Choroid plexus epithelial cell (primary cell): ENCODE measurements around the gene SRRM3.

ENCODE experiments used
- DNase-seq: peaks from one replicate; pipeline ENCODE4 v3.0.0-alpha.2; 2010; ENCODE audit warnings: low read depth
- H3K4me3 ChIP-seq: 2 replicates; pipeline ENCODE4 v1.5.1; 2011; ENCODE audit warnings: low read depth, mild to moderate bottlenecking, control low read depth, low read length, moderate library complexity
- TF ChIP-seq, protein P1 (sequence below): conservative IDR thresholded peaks from 2 replicates; pipeline ENCODE4 v1.5.1; 2011; ENCODE audit warnings: low read depth, mild to moderate bottlenecking, control low read depth, inconsistent platforms, low read length, moderate library complexity

SRRM3 gene

DNA sequence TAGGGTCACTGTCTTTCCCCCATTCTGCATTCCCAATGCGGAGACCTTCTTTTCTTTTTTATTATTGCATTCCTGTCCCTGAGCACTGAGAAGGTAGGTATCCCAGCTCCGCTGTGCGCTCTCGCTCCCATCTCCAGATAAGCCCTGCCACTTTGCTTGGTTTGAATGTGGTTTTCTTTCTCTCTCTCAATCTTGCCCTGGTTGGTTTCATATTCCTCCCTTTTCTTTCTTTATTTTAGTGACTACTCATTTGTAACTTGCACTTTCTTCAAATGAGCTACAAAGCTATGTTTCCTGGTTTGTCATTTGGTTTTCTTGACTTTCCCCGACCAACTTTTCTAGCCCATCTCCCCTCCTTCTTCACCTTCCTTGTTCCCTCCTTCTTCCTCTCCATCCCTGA is 71.8 kb downstream of the SRRM3 start:
- DNase-seq = no peak
- TF ChIP-seq, protein P1, sequence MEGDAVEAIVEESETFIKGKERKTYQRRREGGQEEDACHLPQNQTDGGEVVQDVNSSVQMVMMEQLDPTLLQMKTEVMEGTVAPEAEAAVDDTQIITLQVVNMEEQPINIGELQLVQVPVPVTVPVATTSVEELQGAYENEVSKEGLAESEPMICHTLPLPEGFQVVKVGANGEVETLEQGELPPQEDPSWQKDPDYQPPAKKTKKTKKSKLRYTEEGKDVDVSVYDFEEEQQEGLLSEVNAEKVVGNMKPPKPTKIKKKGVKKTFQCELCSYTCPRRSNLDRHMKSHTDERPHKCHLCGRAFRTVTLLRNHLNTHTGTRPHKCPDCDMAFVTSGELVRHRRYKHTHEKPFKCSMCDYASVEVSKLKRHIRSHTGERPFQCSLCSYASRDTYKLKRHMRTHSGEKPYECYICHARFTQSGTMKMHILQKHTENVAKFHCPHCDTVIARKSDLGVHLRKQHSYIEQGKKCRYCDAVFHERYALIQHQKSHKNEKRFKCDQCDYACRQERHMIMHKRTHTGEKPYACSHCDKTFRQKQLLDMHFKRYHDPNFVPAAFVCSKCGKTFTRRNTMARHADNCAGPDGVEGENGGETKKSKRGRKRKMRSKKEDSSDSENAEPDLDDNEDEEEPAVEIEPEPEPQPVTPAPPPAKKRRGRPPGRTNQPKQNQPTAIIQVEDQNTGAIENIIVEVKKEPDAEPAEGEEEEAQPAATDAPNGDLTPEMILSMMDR = no peak
- no peak overlapping the region for H3K4me3 ChIP-seq

DNA sequence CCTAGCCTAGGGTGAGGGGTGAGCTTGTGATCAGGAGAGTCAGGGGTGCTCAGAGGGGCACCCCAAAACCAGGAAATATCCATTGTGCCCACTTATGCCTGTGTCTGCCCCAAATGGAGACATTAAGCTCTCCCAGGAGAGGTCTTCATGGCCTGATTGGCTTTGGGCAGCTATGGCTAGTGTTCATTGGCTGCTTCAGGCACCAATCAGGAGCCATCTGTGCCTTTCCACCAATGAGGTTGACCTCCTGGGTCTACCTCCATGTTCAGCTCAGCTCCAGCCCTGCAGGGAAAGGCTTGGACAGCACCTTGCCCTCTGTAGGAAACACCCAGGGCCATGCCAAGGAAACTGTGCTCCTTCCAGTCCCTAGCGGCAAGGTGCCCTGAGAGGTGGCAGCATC is 76.8 kb downstream of the SRRM3 start:
- DNase-seq = no peak
- H3K4me3 ChIP-seq = no peak overlapping the region
- TF ChIP-seq, protein P1 = no peak

DNA sequence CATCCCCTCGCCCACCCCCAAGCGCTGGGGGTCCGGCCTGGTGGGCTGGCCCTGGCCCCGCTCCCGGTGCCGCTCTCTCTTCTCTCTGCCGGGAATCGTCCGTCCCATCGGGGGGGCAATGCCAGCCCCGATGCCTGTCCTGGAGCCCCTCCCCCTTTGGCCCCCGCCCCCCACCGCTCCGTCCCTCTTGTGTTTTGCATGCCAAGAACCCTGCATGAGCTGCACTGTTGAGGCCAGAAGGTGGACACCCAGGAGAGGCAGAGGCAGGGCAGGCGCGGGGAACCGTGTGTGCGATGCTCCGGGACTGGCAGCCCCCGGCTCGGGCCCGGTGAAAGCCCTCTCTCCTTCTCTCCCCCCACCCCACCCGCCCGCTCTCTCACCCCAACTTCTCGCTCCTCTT is 78.7 kb downstream of the SRRM3 start:
- H3K4me3 ChIP-seq = no peak overlapping the region
- TF ChIP-seq, protein P1 = peak; percentile 16
- no peak for DNase-seq

DNA sequence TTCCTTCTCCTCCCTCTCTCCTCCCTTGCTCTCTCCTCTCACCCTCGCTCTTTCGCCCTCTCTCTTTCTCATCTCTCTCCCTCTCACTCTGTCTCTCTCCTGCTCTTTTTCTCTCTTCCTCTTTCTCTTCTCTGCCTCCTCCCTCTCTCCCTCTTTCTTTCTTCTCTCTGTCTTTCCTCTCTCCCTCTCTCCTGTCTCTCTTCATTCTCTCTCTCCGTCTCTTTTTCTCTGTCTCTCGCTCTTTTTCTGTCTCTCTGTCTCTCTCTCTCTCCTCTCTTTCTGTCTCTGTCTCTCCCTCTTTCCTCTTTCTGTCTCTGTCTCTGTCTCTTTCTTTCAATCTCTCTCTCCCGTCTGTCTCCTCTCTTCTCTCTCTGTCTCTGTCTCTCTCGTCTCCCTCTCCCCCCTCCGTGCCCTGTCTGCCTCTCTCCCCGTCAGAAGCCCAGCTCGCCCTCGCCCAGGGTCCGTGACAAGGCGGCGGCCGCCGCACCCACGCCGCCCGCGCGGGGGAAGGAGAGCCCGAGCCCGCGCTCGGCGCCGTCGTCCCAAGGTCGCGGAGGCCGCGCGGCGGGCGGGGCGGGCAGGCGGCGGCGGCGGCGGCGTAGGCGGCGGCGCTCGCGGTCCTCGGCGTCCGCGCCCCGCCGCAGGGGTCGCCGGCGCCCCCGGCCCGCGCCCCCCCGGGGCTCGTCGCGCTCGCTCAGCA is 79.5 kb downstream of the SRRM3 start:
- no peak for DNase-seq
- TF ChIP-seq, protein P1 = no peak
- peak overlapping the region; percentile 44 for H3K4me3 ChIP-seq

DNA sequence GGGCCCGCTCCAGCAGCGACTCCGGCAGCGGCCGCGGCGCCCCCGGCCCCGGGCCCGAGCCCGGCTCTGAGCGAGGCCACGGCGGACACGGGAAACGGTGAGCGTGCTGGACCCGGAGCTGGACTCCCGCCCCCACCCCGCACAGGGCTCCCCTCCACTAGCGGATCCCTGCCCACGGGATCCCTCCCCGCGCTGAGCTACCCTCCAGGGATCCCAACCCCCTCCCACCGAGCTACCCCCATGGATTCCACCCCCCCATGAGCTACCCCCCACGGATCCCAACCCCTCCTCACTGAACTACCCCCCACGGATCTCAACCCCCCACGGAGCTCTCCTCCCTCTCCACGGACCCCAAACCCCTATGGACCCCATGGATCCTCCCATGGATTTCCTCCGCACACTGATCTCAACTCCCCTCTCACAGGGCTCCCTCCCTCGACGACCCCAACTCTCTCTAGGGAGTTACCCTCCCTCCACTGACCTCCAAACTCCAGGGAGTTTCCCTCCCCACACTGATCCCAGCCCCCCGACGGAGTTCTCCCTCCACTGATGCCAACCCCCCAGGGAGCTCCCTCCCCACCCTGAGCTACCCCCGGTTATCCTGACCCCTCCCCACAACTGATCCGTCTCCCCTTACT is 80.1 kb downstream of the SRRM3 start:
- peak overlapping the region; percentile 37 for H3K4me3 ChIP-seq
- TF ChIP-seq, protein P1 = no peak
- no peak for DNase-seq

DNA sequence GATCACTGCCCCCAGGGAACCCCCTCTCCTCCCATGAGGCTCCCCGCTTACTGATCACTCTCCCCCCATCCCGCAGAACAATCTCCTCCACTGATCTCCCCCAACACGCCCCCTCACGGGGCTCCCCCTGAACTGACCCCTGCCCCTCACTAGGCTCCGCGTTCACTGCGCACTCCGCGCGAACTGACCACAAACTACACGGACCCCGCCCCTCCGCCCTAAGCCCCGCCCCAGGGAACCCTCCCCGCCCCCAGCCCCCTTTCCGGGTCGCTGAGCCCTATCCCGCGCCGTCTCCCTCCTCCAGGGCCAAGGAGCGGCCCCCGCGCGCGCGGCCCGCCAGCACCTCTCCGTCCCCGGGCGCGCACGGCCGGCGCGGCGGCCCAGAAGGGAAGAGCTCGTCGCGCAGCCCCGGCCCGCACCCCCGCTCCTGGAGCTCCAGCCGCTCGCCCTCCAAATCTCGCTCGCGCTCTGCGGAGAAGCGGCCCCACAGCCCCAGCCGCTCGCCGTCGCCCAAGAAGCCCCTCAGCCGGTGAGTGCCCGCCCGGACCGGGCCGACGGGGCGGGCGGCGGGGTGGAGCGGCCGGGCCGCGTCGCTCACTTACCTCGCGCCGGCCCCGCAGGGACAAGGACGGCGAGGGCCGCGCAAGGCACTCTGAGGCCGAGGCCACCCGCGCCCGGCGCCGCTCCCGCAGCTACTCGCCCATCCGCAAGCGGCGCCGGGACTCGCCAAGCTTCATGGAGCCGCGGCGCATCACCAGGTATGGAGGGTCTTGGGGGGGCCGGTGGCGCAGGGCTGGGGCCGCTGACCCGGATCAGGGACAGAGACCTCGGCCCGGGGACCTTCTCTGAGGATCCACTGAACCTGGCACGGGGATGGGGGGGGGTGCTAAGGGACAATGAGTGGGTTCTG is 80.9 kb downstream of the SRRM3 start:
- H3K4me3 ChIP-seq = peak overlapping the region; percentile 37
- no peak for DNase-seq
- TF ChIP-seq, protein P1 = no peak
